GM12864 (cell line): ENCODE data around the gene CCDC87.

Experiments used
- DNase-seq: peaks from one replicate; pipeline ENCODE4 v3.0.0-alpha.2; 2011; ENCODE audit warnings: low read depth
- H3K4me3 ChIP-seq: 2 replicates; pipeline ENCODE4 v1.5.1; 2011; ENCODE audit warnings: mild to moderate bottlenecking, low read depth, low read length, control low read depth
- CTCF ChIP-seq: IDR thresholded peaks from 2 replicates; pipeline ENCODE4 v1.5.1; 2011; ENCODE audit warnings: low read depth, mild to moderate bottlenecking, moderate library complexity, low read length, control low read depth, inconsistent platforms; ENCODE audit errors: missing control alignments

Gene CCDC87

GRCh38 chr11:66559866-66560676 lies 32.8 kb downstream of the CCDC87 start:
- H3K4me3 ChIP-seq: no peak overlapping the region
- no peak for TF ChIP-seq CTCF
- no peak for DNase-seq

DNA sequence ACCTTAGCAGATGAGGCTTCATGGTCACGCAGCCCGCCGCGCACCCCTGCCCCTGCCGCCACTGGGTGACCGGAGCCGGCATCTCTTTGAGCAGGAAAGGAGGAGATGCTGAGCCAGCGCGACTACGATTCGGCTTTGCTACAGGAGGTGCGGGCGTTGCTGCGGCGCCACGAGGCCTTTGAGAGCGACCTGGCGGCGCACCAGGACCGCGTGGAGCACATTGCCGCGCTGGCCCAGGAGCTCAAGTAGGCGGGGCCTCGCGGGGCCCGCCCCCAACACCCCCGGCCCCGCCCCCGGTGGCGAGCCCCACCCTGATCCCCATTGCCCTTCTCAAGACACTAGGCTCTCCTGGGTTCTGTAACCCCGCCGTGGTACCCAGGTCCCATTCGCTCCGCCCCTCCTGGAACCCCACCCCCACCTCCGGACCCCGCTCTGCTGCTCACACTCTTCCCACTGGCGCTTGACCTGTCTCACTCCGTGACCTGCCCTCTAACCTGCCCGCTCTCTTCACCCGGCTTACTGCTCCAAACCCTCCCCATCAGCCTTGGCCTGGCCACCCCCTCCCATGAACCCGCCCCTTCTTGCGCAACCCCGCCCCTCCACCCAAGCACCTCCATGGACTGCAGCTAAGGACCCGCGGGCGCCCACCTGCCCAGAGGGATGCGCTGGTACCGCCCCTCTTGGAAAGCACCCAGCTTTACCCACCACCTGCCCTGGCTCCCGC lies 33.6 kb downstream of the CCDC87 start:
- no peak for TF ChIP-seq CTCF
- no peak overlapping the region for H3K4me3 ChIP-seq
- no peak for DNase-seq

DNA sequence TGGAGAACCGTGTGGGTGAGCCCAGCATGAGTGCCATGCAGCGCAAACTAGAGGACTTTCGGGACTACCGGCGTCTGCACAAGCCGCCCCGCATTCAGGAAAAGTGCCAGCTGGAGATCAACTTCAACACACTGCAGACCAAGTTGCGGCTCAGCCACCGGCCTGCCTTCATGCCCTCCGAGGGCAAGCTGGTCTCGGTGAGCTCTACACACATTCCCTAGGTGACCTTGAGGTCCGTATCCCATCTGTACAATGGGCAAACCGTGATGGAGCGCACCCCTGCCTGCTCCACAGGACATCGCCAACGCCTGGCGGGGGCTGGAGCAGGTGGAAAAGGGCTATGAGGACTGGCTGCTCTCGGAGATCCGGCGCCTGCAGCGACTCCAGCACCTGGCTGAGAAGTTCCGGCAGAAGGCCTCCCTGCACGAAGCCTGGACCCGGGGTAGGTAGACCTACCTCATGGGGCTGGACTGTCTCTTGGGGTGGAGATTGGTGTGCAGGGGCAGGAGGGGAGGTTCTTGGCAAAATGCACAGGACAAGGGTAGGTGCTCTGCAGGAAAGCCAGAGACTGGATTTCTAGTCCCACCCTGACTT lies 35.0 kb downstream of the CCDC87 start:
- TF ChIP-seq CTCF: no peak
- H3K4me3 ChIP-seq: no peak overlapping the region
- DNase-seq: no peak

DNA sequence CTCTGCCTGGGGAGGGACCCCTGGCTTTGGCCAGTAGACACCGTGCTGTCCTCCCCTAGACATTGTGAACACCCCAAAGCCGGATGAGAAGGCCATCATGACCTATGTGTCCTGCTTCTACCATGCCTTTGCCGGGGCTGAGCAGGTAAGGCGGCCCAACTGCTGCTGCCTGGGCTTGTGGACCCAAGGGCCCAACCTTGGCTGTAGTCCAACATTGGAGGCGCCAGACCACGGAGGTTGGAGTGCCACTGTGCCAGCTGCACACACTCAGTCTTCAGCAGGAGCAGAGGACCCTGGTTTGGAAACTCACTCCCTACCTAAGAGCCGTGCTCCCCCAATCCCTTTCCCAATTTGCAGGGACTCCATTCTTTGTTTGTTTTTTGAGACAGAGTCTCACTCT lies 36.8 kb downstream of the CCDC87 start:
- no peak for TF ChIP-seq CTCF
- DNase-seq: no peak
- no peak overlapping the region for H3K4me3 ChIP-seq

DNA sequence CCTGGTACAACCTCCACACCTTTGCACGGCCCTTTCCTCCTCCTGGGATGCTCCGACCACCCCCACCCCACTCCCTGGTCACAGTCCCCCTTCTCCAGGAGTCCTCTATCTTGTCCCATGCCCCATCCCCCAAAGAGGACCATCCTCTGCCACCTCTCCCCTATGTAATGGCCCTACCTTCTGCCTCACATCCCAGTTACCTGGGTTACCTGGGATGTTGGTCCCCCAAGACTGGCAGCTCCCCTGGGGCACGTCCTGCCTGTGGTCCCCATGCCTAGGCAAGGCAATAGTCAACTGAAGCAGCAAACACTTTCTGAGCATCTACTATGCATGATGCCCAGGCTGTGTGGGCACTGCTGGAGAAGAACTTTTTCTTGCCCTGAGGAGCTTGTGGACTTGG lies 37.4 kb downstream of the CCDC87 start:
- no peak for DNase-seq
- H3K4me3 ChIP-seq: no peak overlapping the region
- no peak for TF ChIP-seq CTCF

- no peak overlapping the region for H3K4me3 ChIP-seq
- DNase-seq: no peak
- no peak for TF ChIP-seq CTCF
Measured at GRCh38 chr11:66554602-66555001, 38.3 kb downstream of the CCDC87 start.
